Neural crest cell (in vitro differentiated cells): ENCODE measurements around the gene DNAL4. TPM values are rescaled to one million over a fixed set of nuclear protein-coding genes. Genes with fewer than 3 reads are reported as not detected.
A peak's percentile ranks its signal among the peaks of the same experiment; 100 is the strongest.

Experiments
- DNase-seq: peaks from one replicate; pipeline ENCODE4 v3.0.0; 2021; ENCODE audit warnings: low read depth, mixed read lengths, low spot score
- H3K27ac Mint-ChIP-seq: one replicate; pipeline ENCODE4 v1.8.0; 2021; ENCODE audit warnings: mild to moderate bottlenecking, mixed read lengths; ENCODE audit not compliant: unreplicated experiment
- H3K27me3 Mint-ChIP-seq: 2 replicates; pipeline ENCODE4 v1.8.0; 2021; ENCODE audit warnings: low read depth, mild to moderate bottlenecking, mixed read lengths
- H3K36me3 Mint-ChIP-seq: 2 replicates; pipeline ENCODE4 v1.8.0; 2021; ENCODE audit warnings: low read depth, mild to moderate bottlenecking, mixed read lengths
- H3K4me1 Mint-ChIP-seq: 2 replicates; pipeline ENCODE4 v1.8.0; 2021; ENCODE audit warnings: mixed read lengths
- H3K4me3 Mint-ChIP-seq: one replicate; pipeline ENCODE4 v1.8.0; 2021; ENCODE audit warnings: mild to moderate bottlenecking, mixed read lengths
- H3K9me3 Mint-ChIP-seq: 2 replicates; pipeline ENCODE4 v1.8.0; 2021; ENCODE audit warnings: mixed read lengths
- total RNA-seq: library from RNA; stranded (reverse); gene quantifications from 2 replicates; pipeline ENCODE4 v1.2.1, GENCODE V29; 2021
- TF ChIP-seq, protein P1 (sequence below): fragments of 200-600 bp; sonication (generic); conservative IDR thresholded peaks from 2 replicates; pipeline ENCODE4 v1.5.0; 2021; ENCODE audit warnings: antibody characterized with exemption, mild to moderate bottlenecking

Gene DNAL4
- total RNA-seq, 1 donor from 2014 or later = 18.9 TPM

DNA sequence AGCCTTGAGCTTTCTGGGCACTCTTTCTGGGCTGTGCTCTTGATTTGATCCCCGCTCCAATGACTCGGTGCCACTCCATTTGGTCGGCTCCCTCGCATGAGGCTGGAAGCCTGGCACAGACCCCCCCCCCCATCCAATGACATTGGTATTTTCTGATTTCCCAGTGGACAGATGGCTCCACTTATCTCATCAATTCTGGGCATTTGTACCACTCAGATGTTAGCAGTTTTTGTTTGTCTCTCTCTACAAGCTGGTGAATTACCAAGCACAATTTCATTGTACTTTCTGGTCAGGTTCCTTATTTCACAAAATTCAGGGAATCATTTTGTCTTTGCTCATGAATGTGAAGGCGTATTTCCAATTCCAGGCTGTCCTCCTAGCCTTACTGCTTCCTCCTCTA is 9.1 kb downstream of the DNAL4 start:
- no peak overlapping the region for H3K4me3 Mint-ChIP-seq
- H3K36me3 Mint-ChIP-seq = no peaks in the 10 kb centered on the region
- no peaks in the 10 kb centered on the region for H3K9me3 Mint-ChIP-seq
- peaks cover 23% of the 10 kb centered on the region for H3K4me1 Mint-ChIP-seq
- DNase-seq = no peak
- no peaks in the 10 kb centered on the region for H3K27me3 Mint-ChIP-seq
- TF ChIP-seq, protein P1, sequence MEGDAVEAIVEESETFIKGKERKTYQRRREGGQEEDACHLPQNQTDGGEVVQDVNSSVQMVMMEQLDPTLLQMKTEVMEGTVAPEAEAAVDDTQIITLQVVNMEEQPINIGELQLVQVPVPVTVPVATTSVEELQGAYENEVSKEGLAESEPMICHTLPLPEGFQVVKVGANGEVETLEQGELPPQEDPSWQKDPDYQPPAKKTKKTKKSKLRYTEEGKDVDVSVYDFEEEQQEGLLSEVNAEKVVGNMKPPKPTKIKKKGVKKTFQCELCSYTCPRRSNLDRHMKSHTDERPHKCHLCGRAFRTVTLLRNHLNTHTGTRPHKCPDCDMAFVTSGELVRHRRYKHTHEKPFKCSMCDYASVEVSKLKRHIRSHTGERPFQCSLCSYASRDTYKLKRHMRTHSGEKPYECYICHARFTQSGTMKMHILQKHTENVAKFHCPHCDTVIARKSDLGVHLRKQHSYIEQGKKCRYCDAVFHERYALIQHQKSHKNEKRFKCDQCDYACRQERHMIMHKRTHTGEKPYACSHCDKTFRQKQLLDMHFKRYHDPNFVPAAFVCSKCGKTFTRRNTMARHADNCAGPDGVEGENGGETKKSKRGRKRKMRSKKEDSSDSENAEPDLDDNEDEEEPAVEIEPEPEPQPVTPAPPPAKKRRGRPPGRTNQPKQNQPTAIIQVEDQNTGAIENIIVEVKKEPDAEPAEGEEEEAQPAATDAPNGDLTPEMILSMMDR = no peak
- no peak overlapping the region for H3K27ac Mint-ChIP-seq

GRCh38 chr22:38784035-38784434 is 9.9 kb downstream of the DNAL4 start:
- Mint-ChIP-seq H3K9me3 (no peaks in the 10 kb centered on the region), H3K36me3 (no peaks in the 10 kb centered on the region), H3K4me3 (no peak overlapping the region), H3K27me3 (no peaks in the 10 kb centered on the region), H3K4me1 (peaks cover 23% of the 10 kb centered on the region), H3K27ac (no peak overlapping the region)
- TF ChIP-seq, protein P1 = no peak
- DNase-seq = no peak

DNA sequence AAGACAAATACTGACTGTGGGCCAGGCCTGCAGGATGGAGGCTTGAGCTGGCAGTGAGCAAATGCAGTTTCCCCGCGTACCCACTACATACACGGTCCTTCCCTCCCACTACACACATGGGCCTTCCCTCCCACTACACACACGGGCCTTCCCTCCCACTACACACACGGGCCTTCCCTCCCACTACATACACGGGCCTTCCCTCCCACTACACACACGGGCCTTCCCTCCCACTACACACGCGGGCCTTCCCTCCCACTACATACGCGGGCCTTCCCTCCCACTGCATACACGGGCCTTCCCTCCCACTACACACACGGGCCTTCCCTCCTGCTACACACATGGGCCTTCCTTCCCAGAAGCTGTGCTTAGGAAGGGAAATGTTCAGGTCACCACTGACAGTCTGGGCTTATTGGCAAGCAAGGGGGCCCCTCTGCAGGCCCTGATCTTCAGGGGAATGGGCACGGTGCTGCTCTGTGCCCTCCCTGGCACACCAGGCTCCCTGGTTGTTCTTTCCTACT is 10.8 kb downstream of the DNAL4 start:
- no peak overlapping the region for H3K4me3 Mint-ChIP-seq

GRCh38 chr22:38782402-38783094 is 11.4 kb downstream of the DNAL4 start:
- DNase-seq = no peak
- H3K27me3 Mint-ChIP-seq = no peaks in the 10 kb centered on the region
- no peaks in the 10 kb centered on the region for H3K36me3 Mint-ChIP-seq
- H3K9me3 Mint-ChIP-seq = no peaks in the 10 kb centered on the region
- peaks cover 23% of the 10 kb centered on the region for H3K4me1 Mint-ChIP-seq
- no peak overlapping the region for H3K27ac Mint-ChIP-seq
- no peak overlapping the region for H3K4me3 Mint-ChIP-seq
- TF ChIP-seq, protein P1 = no peak

More for the DNA sequence above, 10.8 kb downstream of the DNAL4 start:
- Mint-ChIP-seq H3K36me3 (no peaks in the 10 kb centered on the region), H3K9me3 (no peaks in the 10 kb centered on the region), H3K4me1 (peaks cover 23% of the 10 kb centered on the region), H3K27me3 (no peaks in the 10 kb centered on the region), H3K27ac (peak overlapping the region; percentile 3)
- DNase-seq = no peak
- TF ChIP-seq, protein P1 = no peak

GRCh38 chr22:38781033-38781432 is 12.9 kb downstream of the DNAL4 start:
- TF ChIP-seq, protein P1 = no peak
- Mint-ChIP-seq H3K36me3 (no peaks in the 10 kb centered on the region), H3K4me3 (no peak overlapping the region), H3K9me3 (no peaks in the 10 kb centered on the region), H3K4me1 (peaks cover 15% of the 10 kb centered on the region), H3K27ac (no peak overlapping the region), H3K27me3 (no peaks in the 10 kb centered on the region)
- no peak for DNase-seq
